Tibial nerve (tissue), 4 donors: ENCODE results near the gene BRIP1. TPM values are rescaled to one million over a fixed set of nuclear protein-coding genes. Genes with fewer than 3 reads are reported as not detected.

Experiments used
- DNase-seq, 2 donors: peaks; one replicate each; pipeline ENCODE4 v3.0.0-alpha.2; 2019; ENCODE audit warnings: low spot score in 2 of 2
- H3K27ac ChIP-seq, 4 donors: fragments of 200-600 bp; sonication (generic) in 3 of 4; one replicate each; pipeline ENCODE4 v1.5.1; 2017 to 2019; ENCODE audit warnings: mild to moderate bottlenecking in 1 of 4
- H3K27me3 ChIP-seq, 2 donors: fragments of 200-600 bp; sonication (generic) in 1 of 2; one replicate each; pipeline versions ENCODE4 v1.5.1 to v1.6.0; 2017 to 2019
- H3K36me3 ChIP-seq, 3 donors: fragments of 200-600 bp; sonication (generic); one replicate each; pipeline ENCODE4 v1.5.1; 2018 to 2019
- H3K4me1 ChIP-seq, 4 donors: fragments of 200-600 bp; sonication (generic) in 3 of 4; one replicate each; pipeline ENCODE4 v1.5.1; 2017 to 2019
- H3K4me3 ChIP-seq, 4 donors: fragments of 200-600 bp; sonication (generic) in 3 of 4; one replicate each; pipeline ENCODE4 v1.5.1; 2017 to 2019; ENCODE audit warnings: mild to moderate bottlenecking in 1 of 4, moderate library complexity in 1 of 4
- H3K9me3 ChIP-seq, 4 donors: fragments of 200-600 bp; sonication (generic) in 3 of 4; one replicate each; pipeline ENCODE4 v1.5.1; 2017 to 2019
- EP300 ChIP-seq, 2 donors: sonication (generic); formaldehyde crosslinking; IDR thresholded peaks; one replicate each; pipeline ENCODE4 v1.6.1; 2017; ENCODE audit warnings: antibody characterized with exemption in 2 of 2, mild to moderate bottlenecking in 1 of 2
- POLR2A ChIP-seq, 2 donors: fragments of 450-650 bp; IDR thresholded peaks; one replicate each; pipeline ENCODE4 v1.6.1; 2017; ENCODE audit warnings: antibody characterized with exemption in 2 of 2, mild to moderate bottlenecking in 2 of 2, moderate library complexity in 2 of 2
- WGBS, 2 donors: methylation state at CpG; one replicate each; pipeline ENCODE4 v1.1.5; 2018; 5-methylcytosine and 5-hydroxymethylcytosine counted together
- total RNA-seq, 4 donors: library from RNA; depleted of rRNA; stranded (reverse); fragments of >200 nt; gene quantifications; one replicate each; pipeline ENCODE4 v1.1.0, GENCODE V29; 2016
- TF ChIP-seq, protein P1 (sequence below), 5 experiments: fragments of 200-600 bp in 3 of 5; fragments of 450-650 bp in 2 of 5; sonication (generic) in 3 of 5; IDR thresholded peaks; one replicate each; pipeline ENCODE4 v1.5.1; 2016 to 2019; ENCODE audit warnings: antibody characterized with exemption in 5 of 5, mild to moderate bottlenecking in 3 of 5, moderate library complexity in 2 of 5

The BRIP1 gene
- total RNA-seq, 4 donors from 2014 or later = 0.42 to 3.9 (median 0.89) TPM

DNA sequence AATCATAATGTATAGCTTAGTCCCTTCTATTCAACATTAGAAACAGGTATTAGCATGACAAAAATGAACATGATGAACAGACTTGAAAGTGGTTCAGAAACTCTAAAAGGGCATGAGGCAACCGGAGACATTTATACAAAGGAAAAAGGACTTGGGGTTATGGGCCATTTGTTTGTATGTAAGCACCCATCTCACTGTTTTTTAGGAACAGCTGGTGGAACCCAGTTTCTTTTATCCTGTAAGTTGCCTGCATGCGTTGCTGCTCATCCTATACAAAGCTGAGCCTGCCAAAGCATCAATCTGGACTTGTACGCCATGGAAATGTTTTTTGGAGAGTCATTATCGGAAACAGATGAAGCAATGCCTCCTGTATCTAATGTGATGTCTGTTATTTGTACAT, 200.0 kb downstream of the BRIP1 start:
- Histone ChIP-seq H3K4me1 (no peaks in the 10 kb centered on the region), H3K27ac (no peak overlapping the region), H3K27me3 (no peaks in the 10 kb centered on the region), H3K9me3 (peaks cover 0 to 11% (median 0%) of the 10 kb centered on the region in 4 donors), H3K36me3 (no peaks in the 10 kb centered on the region), H3K4me3 (no peak overlapping the region)
- WGBS, 2 donors = 81 to 88% methylated on average over 4 of the region's 4 CpGs
- TF ChIP-seq, protein P1, sequence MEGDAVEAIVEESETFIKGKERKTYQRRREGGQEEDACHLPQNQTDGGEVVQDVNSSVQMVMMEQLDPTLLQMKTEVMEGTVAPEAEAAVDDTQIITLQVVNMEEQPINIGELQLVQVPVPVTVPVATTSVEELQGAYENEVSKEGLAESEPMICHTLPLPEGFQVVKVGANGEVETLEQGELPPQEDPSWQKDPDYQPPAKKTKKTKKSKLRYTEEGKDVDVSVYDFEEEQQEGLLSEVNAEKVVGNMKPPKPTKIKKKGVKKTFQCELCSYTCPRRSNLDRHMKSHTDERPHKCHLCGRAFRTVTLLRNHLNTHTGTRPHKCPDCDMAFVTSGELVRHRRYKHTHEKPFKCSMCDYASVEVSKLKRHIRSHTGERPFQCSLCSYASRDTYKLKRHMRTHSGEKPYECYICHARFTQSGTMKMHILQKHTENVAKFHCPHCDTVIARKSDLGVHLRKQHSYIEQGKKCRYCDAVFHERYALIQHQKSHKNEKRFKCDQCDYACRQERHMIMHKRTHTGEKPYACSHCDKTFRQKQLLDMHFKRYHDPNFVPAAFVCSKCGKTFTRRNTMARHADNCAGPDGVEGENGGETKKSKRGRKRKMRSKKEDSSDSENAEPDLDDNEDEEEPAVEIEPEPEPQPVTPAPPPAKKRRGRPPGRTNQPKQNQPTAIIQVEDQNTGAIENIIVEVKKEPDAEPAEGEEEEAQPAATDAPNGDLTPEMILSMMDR (IDR thresholded peaks at IDR 0.05) = no peak
- TF ChIP-seq EP300 (IDR thresholded peaks at IDR 0.05) = no peak
- TF ChIP-seq POLR2A (IDR thresholded peaks at IDR 0.05) = no peak
- DNase-seq = no peak

DNA sequence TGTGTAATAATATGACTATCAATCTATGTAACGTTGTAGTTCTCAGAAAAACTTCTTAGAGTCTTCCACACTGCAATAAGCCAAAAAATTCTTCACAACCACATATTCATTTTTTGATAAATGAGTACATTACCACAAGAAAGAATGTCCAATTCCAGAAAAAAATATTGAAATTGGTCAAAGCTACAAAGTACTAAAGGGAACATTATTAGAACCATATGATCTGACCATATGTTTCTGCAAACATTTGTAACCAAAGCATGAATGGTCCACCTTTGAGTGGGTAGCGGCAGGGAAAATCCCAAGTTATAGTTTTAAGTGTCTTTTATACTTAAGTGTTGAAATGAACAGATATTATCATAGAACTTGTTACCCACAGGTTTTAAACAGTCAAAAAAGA, 200.6 kb downstream of the BRIP1 start:
- Histone ChIP-seq H3K9me3 (peaks cover 0 to 11% (median 0%) of the 10 kb centered on the region in 4 donors), H3K4me3 (no peak overlapping the region), H3K4me1 (no peaks in the 10 kb centered on the region), H3K27ac (no peak overlapping the region), H3K36me3 (no peaks in the 10 kb centered on the region), H3K27me3 (no peaks in the 10 kb centered on the region)
- TF ChIP-seq POLR2A (IDR thresholded peaks at IDR 0.05) = no peak
- TF ChIP-seq, protein P1 (IDR thresholded peaks at IDR 0.05) = no peak
- no peak for TF ChIP-seq EP300 (IDR thresholded peaks at IDR 0.05)
- no peak for DNase-seq
- 61 to 66% methylated on average over 2 of the region's 2 CpGs for WGBS, 2 donors

DNA sequence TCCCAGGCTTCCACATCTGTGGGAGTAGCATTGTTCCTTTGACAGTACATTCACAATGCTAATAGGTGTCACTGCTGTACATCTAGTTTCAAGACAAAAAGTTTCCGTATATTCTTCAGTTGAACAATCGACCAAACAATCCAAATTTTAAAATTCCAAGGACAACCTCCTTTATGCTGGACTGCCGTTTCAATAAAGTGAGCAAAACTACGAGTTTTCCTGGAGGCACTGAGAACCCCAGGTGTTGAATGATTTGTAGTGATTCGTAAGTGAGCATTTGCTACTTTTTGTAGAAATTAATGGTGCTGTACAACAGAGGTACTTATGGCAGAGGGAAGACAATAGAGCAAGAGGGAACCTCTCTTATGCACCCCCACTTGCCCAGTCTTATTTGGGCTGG, 201.1 kb downstream of the BRIP1 start:
- Histone ChIP-seq H3K27ac (no peak overlapping the region), H3K36me3 (no peaks in the 10 kb centered on the region), H3K27me3 (no peaks in the 10 kb centered on the region), H3K4me1 (no peaks in the 10 kb centered on the region), H3K4me3 (no peak overlapping the region), H3K9me3 (peaks cover 0 to 11% (median 0%) of the 10 kb centered on the region in 4 donors)
- TF ChIP-seq POLR2A (IDR thresholded peaks at IDR 0.05) (no peak), EP300 (IDR thresholded peaks at IDR 0.05) (no peak)
- TF ChIP-seq, protein P1 (IDR thresholded peaks at IDR 0.05) = no peak
- 71 to 77% methylated on average over 5 of the region's 5 CpGs for WGBS, 2 donors
- DNase-seq = no peak

DNA sequence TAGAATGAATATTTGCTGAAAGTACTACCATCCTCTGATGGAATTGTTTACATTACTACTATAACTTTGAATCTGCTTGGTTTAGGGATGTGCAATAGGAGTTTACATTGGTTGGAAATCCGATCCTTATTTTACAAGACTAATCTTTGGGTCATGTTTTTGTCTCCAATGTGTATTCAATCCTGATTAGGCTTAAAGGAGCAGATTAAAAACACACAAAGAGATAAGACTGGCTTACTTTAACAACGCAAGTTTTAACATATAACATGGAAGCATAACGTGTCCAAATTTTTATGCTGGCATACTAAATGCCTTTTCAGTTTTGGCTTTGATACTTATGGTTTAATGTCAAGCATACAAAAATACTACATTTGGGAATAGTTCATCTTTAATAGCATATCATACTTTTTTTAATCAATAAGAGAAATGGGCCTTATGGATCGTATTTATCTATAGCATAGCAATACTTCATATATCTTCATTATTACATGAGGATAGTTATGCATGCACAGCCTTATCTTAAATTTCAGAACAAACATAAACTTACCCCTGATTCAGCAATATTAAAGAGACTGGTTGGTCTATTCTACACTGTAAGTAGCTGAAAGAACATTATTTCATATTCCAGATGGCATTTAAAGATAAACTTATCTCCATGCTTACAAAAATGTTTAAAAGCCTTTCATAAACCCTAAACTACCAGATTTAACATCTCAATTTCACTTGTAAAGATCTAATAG, 202.4 kb downstream of the BRIP1 start:
- TF ChIP-seq, protein P1 (IDR thresholded peaks at IDR 0.05) = no peak
- no peak for TF ChIP-seq POLR2A (IDR thresholded peaks at IDR 0.05)
- no peak for TF ChIP-seq EP300 (IDR thresholded peaks at IDR 0.05)
- no peaks in the 10 kb centered on the region for H3K4me1 ChIP-seq
- H3K36me3 ChIP-seq = no peaks in the 10 kb centered on the region
- H3K4me3 ChIP-seq = no peak overlapping the region
- 79 to 83% methylated on average over 4 of the region's 4 CpGs for WGBS, 2 donors
- peaks cover 0 to 11% (median 0%) of the 10 kb centered on the region in 4 donors for H3K9me3 ChIP-seq
- no peaks in the 10 kb centered on the region for H3K27me3 ChIP-seq
- no peak for DNase-seq
- no peak overlapping the region for H3K27ac ChIP-seq

DNA sequence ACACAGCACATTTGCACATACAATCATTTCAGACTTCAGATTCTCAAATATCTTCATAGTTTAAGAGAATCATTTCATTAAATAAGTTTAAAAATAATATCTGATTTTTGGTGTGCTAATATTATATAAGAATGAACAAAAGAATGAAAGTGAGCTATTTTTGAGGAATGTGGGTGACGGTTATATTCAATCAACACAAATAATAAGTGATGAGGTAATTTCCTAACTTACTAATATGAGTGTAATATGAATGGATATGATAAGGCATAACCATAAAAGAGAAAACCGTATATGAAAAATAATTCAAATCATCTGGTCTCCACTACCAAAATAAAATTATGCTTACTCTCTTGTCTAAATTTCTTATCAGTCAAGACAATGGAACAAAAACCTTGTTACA, 203.9 kb downstream of the BRIP1 start:
- WGBS, 2 donors = 60 to 73% methylated on average over 2 of the region's 2 CpGs

More for the DNA sequence above, 203.9 kb downstream of the BRIP1 start:
- Histone ChIP-seq H3K27ac (no peak overlapping the region), H3K4me3 (no peak overlapping the region), H3K9me3 (peaks cover 0 to 7% (median 0%) of the 10 kb centered on the region in 4 donors), H3K4me1 (no peaks in the 10 kb centered on the region), H3K27me3 (no peaks in the 10 kb centered on the region), H3K36me3 (no peaks in the 10 kb centered on the region)
- DNase-seq = no peak
- TF ChIP-seq EP300 (IDR thresholded peaks at IDR 0.05) (no peak), POLR2A (IDR thresholded peaks at IDR 0.05) (no peak)
- TF ChIP-seq, protein P1 (IDR thresholded peaks at IDR 0.05) = no peak
